T-helper 1 cell treated with Interleukin-12 subunit alpha and Interleukin-12 subunit beta and Interleukin-4 antibody, amounts not matched to agents 30 μg/mL and 1 μg/mL, for 36 hours (primary cell): ENCODE data around the gene SHCBP1.
"Not testable (repeated sequence)": the region's sequence is repeated elsewhere in the genome, so short reads cannot be mapped to it uniquely, and the experiment has no call there.

Source experiments
- H3K27ac Mint-ChIP-seq: one replicate; pipeline ENCODE4 v1.8.0; 2021; ENCODE audit warnings: mild to moderate bottlenecking, mixed read lengths
- H3K27me3 Mint-ChIP-seq: one replicate; pipeline ENCODE4 v1.8.0; 2021; ENCODE audit warnings: low read depth, mixed read lengths
- H3K36me3 Mint-ChIP-seq: one replicate; pipeline ENCODE4 v1.8.0; 2021; ENCODE audit warnings: low read depth, mixed read lengths
- H3K4me1 Mint-ChIP-seq: one replicate; pipeline ENCODE4 v1.8.0; 2021; ENCODE audit warnings: low read depth, mixed read lengths
- H3K4me3 Mint-ChIP-seq: one replicate; pipeline ENCODE4 v1.8.0; 2021; ENCODE audit warnings: mild to moderate bottlenecking, moderate library complexity, mixed read lengths
- H3K9me3 Mint-ChIP-seq: one replicate; pipeline ENCODE4 v1.8.0; 2021; ENCODE audit warnings: mixed read lengths

The SHCBP1 gene

DNA sequence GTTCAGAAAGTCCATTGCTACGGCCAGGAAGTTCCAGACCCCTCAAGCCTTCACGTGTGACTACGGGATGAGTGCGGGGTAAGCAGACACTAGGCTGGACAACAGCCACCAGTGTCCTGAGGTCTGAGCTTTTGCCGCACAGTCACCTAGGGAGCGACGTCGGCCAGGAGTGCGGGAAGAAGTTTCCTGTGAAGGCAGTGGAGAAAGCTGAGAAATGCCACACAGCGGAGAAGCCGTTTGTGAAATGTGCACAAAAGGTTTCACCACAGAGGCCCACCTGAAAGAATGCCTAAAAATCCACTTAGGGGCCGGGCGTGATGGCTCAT lies 47.4 kb downstream of the SHCBP1 start:
- Mint-ChIP-seq H3K9me3 (no peaks in the 10 kb centered on the region), H3K36me3 (peaks cover under 1% of the 10 kb centered on the region), H3K27me3 (no peaks in the 10 kb centered on the region), H3K27ac (no peak overlapping the region), H3K4me3 (no peak overlapping the region), H3K4me1 (peaks cover 3% of the 10 kb centered on the region)

DNA sequence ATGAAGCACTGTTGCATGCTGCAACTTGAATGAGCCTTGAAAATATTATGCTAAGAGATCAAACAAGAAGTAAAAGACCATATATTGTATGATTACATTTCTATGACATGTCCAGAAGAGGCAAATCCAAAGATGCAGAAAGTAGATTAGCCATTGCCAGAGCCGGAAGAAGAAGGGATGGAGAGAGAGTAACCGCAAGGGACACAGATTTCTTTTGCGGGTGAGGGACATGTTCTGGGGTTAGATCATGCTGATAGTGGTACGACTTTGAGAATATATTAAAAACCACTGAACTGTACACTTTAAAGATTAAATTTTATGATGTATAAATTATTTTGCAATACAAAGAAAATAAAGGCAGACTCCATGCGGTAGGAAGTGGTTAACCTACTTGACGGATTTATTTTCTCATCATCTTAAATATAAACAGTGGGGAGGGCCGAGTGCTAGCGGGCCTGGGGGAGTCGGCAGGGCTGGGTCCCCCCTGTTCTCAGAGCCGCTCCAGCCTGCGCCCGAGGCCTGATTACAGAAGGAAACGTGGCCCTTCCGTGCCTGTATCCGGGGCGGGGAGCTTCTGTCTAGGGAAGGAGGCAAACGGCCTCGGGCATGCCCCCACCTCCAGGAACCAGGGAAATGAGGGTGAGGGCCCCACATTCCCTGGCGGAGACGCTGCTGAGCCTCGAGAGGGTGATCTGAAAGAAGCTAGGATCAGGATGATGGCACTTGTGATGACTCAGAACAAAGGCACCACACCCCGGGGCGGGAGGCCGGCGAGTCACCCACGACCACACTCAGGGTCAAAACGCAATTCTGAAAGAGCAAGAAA lies 48.0 kb downstream of the SHCBP1 start:
- Mint-ChIP-seq H3K36me3 (no peaks in the 10 kb centered on the region), H3K4me3 (no peak overlapping the region), H3K4me1 (peaks cover 3% of the 10 kb centered on the region), H3K27ac (no peak overlapping the region), H3K9me3 (no peaks in the 10 kb centered on the region), H3K27me3 (no peaks in the 10 kb centered on the region)

DNA sequence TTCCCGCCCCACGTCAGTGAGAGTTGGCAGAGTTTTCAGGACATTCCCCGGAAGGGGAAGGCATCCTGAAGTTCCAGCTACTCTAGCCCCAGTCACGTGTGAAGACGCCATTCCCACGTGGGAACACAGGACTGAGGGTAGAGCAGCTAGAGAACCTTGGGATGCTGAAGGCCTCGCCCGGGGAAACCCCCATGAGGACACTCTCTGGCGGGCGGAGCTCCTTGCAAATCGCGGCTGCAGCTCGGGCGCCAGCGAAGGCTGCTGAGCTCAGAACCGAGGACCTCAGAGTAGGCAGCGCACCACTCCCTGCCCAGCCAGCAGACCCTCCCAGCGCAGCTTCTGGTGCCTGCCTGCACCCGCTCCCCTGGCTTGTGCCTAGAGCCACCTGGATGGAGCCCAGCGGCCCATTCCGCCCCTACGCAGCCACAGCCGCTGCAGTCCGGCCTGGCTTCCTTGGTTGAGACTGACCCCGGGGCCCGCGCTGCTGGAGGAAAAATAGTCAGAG lies 51.9 kb downstream of the SHCBP1 start:
- H3K36me3 Mint-ChIP-seq = no peaks in the 10 kb centered on the region
- H3K27ac Mint-ChIP-seq = no peak overlapping the region
- H3K9me3 Mint-ChIP-seq = no peaks in the 10 kb centered on the region
- no peaks in the 10 kb centered on the region for H3K27me3 Mint-ChIP-seq
- peaks cover 3% of the 10 kb centered on the region for H3K4me1 Mint-ChIP-seq
- H3K4me3 Mint-ChIP-seq = no peak overlapping the region

DNA sequence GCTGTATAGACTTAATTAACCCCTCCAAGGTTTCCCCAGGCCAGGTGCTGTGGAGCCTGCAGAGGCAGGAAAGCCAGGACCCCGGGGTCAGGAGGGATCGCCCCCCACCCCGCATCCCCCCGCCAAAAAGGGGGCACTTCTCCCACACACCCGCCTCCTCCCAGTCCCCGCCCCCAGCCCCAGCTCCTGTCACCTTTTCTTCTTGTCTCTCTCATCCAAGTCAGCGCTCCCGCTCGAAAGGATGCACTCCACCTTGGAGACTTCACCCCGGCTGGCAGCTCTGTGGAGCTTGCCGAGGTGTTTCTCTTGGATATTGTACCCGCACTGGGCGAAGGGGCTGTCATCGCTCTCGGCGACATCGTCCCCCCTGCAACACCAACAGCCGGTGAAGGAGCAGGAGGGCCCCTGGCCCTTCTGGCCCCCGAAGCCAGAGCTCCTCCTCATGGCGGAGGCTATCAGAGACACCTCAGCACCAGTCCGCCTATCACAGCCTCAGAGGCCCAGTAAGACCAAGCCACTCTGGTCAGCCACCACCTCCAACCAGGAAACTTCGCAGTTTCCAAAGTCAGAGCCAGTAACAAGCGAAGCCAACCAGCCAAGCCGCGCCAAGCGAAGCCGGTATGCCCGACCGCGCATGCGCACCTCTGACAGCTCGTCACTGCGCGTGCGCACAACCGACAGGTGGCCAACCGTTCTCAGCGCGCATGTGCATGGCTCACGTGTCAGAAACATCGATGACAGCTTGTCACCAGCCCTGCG lies 52.5 kb downstream of the SHCBP1 start:
- H3K9me3 Mint-ChIP-seq = no peaks in the 10 kb centered on the region

DNA sequence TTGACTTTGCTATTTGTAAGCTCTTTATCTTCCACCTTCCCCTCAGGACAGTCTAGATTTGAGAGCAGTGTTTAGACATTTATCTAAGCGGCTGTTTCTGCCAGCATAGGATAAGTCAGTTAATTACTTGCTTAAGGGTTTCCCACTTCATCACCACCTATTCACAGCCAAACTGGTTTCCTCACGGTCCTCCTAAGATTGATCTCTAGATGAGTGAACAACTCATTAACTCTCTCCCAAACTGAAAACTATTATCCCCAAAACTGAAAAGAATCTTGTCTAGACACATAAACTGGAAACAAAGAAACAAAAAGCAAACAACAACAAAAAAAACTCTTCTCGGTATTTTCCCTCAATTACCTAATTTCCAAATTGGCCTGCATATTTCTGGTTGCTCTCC lies 58.2 kb downstream of the SHCBP1 start:
- H3K36me3 Mint-ChIP-seq = no peaks in the 10 kb centered on the region
- no peaks in the 10 kb centered on the region for H3K4me1 Mint-ChIP-seq
- no peaks in the 10 kb centered on the region for H3K9me3 Mint-ChIP-seq
- H3K27ac Mint-ChIP-seq = no peak overlapping the region
- H3K4me3 Mint-ChIP-seq = no peak overlapping the region
- peaks cover 15% of the 10 kb centered on the region for H3K27me3 Mint-ChIP-seq

More for the DNA sequence above, 52.5 kb downstream of the SHCBP1 start:
- peaks cover 3% of the 10 kb centered on the region for H3K4me1 Mint-ChIP-seq
- H3K27me3 Mint-ChIP-seq = peaks cover 5% of the 10 kb centered on the region
- H3K4me3 Mint-ChIP-seq = no peak overlapping the region
- H3K27ac Mint-ChIP-seq = no peak overlapping the region
- no peaks in the 10 kb centered on the region for H3K36me3 Mint-ChIP-seq

DNA sequence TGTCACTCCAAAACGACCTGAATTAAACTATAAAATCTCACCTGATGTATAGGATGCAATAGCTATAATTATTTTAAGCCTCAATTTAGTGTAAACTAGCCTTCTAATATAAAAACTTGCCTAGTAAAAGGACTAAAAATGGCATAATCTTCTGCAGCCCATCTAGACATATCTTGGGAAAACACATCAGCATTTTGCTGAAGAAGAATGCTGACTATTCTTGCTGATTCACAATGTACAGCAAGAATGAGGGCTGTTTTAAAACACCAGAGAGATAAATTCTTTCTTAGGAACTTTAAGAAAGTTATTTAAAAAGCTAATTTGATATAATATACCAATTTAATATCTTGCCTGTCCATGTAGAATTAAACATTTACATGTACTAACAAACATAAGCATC lies 63.2 kb downstream of the SHCBP1 start:
- H3K27ac Mint-ChIP-seq = no peak overlapping the region
- no peak overlapping the region for H3K4me3 Mint-ChIP-seq
- H3K36me3 Mint-ChIP-seq = no peaks in the 10 kb centered on the region
- no peaks in the 10 kb centered on the region for H3K9me3 Mint-ChIP-seq
- peaks cover 10% of the 10 kb centered on the region for H3K27me3 Mint-ChIP-seq
- H3K4me1 Mint-ChIP-seq = peaks cover 2% of the 10 kb centered on the region

DNA sequence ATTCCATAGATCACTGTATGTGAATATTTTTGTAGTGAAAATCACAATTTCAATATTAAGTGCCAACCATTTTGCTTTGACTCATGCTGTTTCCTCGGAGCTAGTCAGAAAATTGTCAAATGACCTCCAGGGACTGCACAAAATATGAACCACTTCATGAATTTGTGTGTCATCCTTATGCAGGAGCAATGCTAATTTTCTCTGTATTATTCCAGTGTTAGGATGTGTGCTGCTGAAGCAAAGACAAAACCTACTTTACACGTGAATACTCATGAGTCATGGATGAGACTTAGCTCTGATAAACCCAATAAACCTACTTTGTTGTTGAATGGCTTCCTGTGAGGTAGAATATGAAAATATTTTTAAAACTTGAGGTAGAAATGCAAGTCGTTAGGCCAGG lies 65.2 kb downstream of the SHCBP1 start:
- Mint-ChIP-seq H3K4me1 (peaks cover 2% of the 10 kb centered on the region), H3K36me3 (no peaks in the 10 kb centered on the region), H3K4me3 (no peak overlapping the region), H3K9me3 (no peaks in the 10 kb centered on the region), H3K27ac (no peak overlapping the region), H3K27me3 (peaks cover 3% of the 10 kb centered on the region)

DNA sequence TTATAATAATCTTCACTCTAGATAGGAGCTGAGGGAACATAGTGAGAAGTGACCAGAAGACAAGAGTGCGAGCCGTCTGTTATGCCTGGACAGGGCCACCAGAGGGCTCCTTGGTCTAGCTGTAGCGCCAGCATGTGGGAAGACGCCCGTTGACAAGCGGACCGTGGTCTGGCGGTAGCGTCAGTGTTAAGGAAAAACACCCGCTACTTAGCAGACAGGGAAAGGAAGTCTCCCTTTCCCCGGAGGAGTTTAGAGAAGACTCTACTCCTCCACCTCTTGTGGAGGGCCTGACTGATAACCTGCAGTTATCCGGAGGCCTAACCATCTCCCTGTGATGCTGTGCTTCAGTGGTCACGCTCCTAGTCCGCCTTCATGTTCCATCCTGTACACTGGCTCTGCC lies 66.7 kb downstream of the SHCBP1 start:
- not testable (repeated sequence) for H3K4me3 Mint-ChIP-seq, H3K27ac Mint-ChIP-seq, H3K9me3 Mint-ChIP-seq, H3K4me1 Mint-ChIP-seq, H3K27me3 Mint-ChIP-seq, H3K36me3 Mint-ChIP-seq

DNA sequence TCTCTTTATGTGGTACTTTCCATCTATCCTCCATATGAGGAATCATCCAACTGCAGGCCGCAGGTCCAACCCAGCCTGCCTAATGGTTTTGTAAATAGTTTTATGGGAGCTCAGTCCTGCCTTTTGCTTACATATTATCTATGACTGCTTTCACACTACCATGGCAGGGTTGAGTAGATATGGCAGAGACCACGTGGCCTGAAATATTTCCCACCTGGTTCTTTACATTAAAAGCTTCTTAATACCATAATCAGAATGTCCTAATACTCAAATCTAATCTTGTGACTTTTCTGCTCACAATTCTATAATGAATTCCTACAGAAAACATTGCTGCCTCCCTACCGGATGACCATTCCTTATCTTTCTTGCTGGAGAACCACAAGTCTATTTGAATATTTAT lies 71.7 kb downstream of the SHCBP1 start:
- Mint-ChIP-seq H3K4me3 (no peak overlapping the region), H3K27me3 (peaks cover 3% of the 10 kb centered on the region), H3K36me3 (no peaks in the 10 kb centered on the region), H3K4me1 (no peaks in the 10 kb centered on the region), H3K9me3 (no peaks in the 10 kb centered on the region), H3K27ac (no peak overlapping the region)
